A549 (cell line): Measurements from ENCODE around the gene APLP2.

Experiments
- CEBPB ChIP-seq, 2 experiments: fragments of >200 bp in 1 of 2; sonication (Bioruptor Twin) in 1 of 2; formaldehyde crosslinking in 1 of 2; IDR thresholded peaks; 2 replicates each; pipeline ENCODE4 v1.6.1; 2012 to 2016
- CHD4 ChIP-seq: fragments of 200-600 bp; sonication (generic); IDR thresholded peaks from 2 replicates; pipeline ENCODE4 v1.6.1; 2016; ENCODE audit warnings: antibody characterized with exemption, mild to moderate bottlenecking, borderline replicate concordance
- CTCF ChIP-seq: fragments of >200 bp; sonication (Bioruptor Twin); formaldehyde crosslinking; IDR thresholded peaks from 3 replicates; pipeline ENCODE4 v1.5.1; 2016
- FOXS1 ChIP-seq: fragments of 250-450 bp; sonication (Bioruptor Pico); IDR thresholded peaks from 2 replicates; pipeline ENCODE4 v1.5.0; 2020; ENCODE audit warnings: mild to moderate bottlenecking, moderate library complexity
- NR3C1 ChIP-seq: fragments of >200 bp; sonication (Bioruptor Twin); formaldehyde crosslinking; IDR thresholded peaks from 3 replicates; pipeline ENCODE4 v1.6.1; 2017
- POLR2A ChIP-seq: IDR thresholded peaks from 2 replicates; pipeline ENCODE4 v1.6.1; 2012; ENCODE audit warnings: mild to moderate bottlenecking, low read length
- TP53 ChIP-seq: fragments of 250-450 bp; sonication (Bioruptor Pico); IDR thresholded peaks from 2 replicates; pipeline ENCODE4 v1.5.0; 2021; ENCODE audit warnings: mild to moderate bottlenecking, moderate library complexity

- no peak for TF ChIP-seq TP53 (CRISPR knock-in tag)
- TF ChIP-seq CTCF: no peak
- no peak for TF ChIP-seq FOXS1 (CRISPR knock-in tag)
- no peak for TF ChIP-seq CEBPB (IDR thresholded peaks at IDR 0.05)
- no peak for TF ChIP-seq POLR2A
- TF ChIP-seq NR3C1: no peak
- no peak for TF ChIP-seq CHD4
Observed at GRCh38 chr11:130087294-130087926, 17.7 kb downstream of the APLP2 start.
